ENCODE measurements around the gene WASF3.

GRCh38 chr13:26721251-26722121, 164.0 kb downstream of the WASF3 start:
- TF ChIP-seq CTCF (conservative IDR thresholded peaks at IDR 0.05; ENCODE audit: low read depth, low read length) (no peak), EZH2 (IDR thresholded peaks at IDR 0.05; ENCODE audit: borderline replicate concordance, low read depth, low read length, poor library complexity, severe bottlenecking) (no peak)

Measured in A673 (cell line).